ENCODE measurements around the gene MXRA7.
"Not testable (repeated sequence)": the region's sequence is repeated elsewhere in the genome, so short reads cannot be mapped to it uniquely, and the experiment has no call there.

Gene MXRA7

DNA sequence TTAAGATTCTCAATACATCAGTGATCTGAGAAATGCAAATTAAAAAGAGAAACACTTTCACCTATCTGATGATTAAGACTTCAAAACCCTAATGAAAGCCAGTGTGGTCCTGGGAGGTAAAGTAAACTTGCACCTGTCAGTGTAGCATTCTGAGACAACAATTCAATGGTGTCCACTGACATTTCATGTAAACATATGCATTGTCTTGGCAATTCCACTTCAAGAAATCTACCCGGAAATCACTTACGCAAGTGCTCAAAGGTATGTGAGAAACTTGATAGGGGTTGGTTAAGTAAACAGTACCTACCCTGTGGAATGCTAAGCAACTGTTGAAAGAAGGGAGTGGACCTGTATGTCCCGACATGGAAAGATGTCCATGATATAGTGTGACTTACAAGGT, 69.3 kb downstream of the MXRA7 start:
- no peak for DNase-seq

DNA sequence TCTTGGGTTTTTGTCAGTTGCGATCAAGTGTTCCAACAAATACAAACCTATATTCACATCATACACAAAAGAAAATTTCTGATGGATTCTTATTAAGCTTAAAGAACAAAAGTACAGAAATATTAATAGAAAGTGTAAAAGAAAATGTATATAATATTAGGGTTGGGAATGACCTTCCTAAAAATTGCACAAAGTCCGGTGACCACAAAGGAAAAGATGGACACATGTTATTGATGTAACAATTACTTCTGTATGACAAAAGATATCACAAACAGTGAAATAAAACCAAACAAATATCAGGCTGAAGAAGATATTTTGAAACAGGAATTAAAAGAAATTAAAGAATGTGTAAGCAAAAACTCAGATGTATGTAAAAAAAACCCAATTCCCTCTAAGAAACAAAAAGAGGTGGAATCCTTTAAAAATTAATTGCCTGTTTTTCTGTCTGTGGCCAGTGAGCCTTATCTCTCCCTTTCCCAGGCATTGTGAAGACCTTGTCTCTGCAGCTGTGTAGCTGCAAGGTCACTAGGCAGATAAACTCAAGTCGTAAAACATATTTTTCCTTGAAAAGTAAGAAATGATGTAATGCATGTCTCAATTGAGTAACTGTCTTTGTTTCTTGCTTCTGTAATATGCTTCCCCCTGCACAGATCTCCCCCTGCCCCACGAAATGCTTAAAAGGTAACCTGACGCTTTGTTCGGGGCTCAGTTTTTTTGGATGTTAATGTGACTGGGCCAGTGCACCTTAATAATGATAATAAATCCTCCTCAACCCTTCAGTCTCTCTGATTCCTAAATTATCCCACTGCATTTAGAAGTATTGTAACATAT, 70.0 kb downstream of the MXRA7 start:
- DNase-seq: no peak

DNA sequence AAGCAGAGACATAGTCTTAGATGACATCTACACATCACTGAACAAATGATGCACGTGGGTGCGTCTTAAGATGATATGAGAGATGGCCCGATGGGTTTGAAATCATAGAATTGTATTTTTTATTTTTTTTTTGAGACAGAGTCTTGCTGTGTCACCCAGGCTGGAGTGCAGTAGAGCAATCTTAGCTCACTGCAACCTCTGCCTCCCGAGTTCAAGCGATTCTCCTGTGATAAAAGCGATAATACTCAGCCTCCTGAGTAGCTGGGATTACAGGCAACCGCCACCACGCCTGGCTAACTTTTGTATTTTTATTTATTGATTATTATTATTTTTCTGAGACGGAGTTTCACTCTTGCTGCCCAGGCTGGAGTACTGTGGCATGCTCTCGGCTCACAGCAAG, 72.5 kb downstream of the MXRA7 start:
- DNase-seq: no peak

DNA sequence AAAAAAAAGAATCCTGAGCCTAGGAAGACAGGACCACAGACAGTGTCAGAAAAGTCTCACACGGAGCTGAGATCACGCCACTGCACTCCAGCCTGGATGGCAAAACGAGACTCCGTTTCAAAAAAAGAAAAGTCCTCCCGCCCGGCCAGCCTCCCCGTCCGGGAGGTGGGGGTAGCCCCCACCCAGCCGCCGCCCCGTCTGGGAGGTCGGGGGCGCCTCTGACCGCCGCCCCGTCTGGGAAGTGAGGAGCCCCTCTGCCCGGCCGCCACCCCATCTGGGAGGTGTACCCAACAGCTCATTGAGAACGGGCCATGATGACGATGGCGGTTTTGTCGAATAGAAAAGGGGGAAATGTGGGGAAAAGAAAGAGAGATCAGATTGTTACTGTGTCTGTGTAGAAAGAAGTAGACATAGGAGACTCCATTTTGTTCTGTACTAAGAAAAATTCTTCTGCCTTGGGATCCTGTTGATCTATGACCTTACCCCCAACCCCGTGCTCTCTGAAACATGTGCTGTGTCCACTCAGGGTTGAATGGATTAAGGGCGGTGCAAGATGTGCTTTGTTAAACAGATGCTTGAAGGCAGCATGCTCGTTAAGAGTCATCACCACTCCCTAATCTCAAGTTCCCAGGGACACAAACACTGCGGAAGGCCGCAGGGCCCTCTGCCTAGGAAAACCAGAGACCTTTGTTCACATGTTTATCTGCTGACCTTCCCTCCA, 74.1 kb downstream of the MXRA7 start:
- DNase-seq: not testable (repeated sequence)

DNA sequence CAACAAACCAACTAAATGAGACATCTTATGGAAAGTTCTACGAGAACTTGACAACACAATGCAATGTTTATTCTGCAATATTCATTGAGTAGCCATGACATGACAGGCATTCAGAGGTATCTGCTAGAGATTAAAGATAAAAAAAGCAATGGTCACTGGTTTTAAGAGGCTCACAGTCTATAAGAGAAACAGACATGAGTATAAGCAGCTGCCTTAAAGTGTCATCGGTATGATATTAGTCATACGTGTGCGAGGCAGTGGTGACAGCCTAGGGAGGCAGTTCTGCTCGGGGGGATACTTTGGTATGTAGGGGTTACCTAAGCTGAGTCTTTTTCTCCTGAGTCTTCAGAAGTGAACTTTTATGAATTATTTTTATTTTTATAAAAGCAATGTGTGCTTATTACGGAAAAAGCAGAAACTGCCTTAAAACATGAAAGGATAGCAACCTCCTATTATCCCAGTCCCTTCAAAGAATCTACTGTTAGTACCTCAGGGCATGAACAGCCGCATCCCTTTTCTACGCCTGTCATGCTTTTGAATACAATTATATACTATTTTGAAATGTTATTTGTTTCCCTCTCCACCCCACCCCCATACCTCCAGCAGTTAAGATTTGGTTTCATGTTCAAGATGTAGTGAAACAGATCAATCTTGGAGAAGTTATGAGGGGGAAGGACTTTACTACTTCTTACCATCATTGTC, 75.0 kb downstream of the MXRA7 start:
- no peak for DNase-seq

DNA sequence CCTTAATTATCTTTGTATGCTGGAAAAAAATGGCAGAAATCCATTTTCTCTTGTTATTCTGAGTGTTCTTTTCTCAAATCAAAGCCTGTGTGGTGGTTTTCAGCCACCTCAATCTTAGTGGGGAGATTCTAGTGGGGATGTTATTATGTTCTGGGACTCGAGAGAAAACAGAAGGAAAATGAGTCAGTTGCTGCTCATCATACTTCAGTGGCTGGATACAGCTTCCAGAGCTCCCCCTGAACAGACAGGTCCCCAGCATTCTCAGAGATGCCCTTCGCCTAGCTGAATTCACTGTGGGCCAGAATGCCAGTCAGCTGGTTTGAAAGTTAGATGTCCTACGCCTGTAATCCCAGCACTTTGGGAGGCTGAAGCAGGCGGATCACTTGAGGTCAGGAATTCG, 75.7 kb downstream of the MXRA7 start:
- DNase-seq: no peak

DNA sequence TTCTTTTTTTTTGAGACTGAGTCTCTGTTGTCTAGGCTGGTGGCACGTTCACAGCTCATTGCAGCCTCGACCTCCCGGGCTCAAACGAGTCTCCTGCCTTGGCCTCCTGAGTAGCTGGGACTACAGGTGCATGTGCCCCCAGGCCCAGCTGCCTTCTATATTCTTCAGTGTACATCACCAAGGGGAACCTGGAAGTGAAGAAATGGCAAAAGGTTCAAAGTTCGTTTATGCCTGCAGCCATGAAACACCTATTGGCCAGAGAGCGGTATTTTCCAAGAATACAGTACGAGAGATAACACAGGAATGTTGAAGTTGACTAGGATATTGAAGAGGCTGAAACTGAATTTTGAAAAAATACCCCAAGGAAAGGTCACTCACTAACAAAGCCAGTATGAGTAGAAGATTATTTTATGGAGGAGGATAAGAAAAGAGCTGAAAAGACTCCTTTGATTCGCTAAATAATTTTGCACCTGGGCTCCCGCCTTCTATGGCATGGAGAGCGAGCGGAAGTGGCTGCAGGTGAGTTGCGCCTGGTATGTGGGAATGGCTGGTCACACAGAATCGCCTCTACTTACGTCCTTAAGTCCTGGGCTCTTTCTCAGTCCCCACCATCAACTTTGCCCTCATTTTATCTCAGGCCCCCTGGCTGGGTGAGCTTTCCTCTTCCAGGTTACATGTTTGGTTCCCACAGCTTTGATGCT, 77.0 kb downstream of the MXRA7 start:
- DNase-seq: no peak

DNA sequence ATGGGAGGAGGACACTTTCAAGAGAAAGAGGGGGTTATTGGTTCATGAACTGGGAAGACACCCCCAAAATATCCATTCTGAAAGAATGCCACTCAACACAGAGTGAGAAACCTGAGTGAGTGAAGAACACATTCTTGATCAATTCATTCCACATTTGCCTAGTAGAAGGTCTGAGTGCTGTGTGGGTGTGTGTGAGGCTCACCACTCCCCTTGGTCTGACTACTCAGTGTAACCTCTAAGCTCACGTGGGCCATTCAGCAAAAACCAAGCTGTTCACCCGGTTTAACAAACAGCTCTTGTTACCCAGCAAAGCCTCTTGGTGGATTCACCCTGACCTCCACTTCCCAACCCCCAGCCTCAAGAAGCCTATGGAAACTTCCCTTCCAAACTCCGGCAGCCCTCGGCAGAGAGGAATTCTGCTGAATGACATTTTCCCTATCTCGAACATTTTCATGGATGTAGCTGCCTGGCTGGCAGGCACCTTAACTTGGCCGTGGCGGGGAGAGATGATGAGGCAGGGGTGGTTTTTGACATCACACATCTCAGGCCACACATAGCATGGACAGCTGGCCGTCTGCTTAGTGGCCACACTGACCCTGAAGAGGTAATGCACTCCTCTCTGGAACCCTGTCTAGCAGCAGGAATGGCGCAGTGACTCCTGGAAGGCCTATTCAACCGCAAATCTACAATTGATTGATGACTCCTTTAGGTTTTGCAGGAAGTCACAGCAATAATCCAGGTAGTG, 78.8 kb downstream of the MXRA7 start:
- DNase-seq: no peak

DNA sequence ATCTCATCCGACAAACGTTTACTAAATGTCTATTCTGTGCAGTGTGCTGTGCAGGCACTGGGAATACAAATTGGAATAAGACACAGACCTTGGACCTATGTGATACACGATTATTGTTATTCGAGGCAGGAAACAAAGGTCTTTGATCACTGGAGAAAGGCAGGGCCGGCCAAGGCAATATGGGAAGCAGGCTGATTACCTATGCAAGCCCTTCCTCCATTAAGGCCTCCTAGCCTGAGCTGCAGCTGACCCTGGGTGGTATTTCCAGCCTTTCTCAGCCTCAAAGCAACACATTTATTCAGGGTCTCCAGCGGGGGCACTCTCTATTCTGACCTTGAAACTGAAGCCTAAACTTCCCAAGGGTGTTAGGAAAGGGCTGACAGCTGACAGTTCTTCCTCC, 80.6 kb downstream of the MXRA7 start:
- no peak for DNase-seq
